ENCODE results near the gene C3orf18.

- TF ChIP-seq POLR2AphosphoS5 (IDR thresholded peaks at IDR 0.05; ENCODE audit: insufficient read depth in 1 of 2, low read depth in 1 of 2) (no peak), POLR2A (IDR thresholded peaks at IDR 0.05) (no peak)
These were observed 36.3 kb downstream of the C3orf18 start for GRCh38 chr3:50531201-50531600.

All from vagina (tissue), 2 donors.